A549 treated with AZD9567 at 1 μM for 4 hours (cell line): Measurements from ENCODE around the gene HES1. TPM values are rescaled to one million over a fixed set of nuclear protein-coding genes. Genes with fewer than 3 reads are reported as not detected.

ENCODE experiments used
- total RNA-seq: library from RNA; stranded (reverse); fragments of 200-300 nt; extraction: Qiagen RNA extraction; gene quantifications from 5 replicates; pipeline ENCODE4 v1.2.3, GENCODE V29; 2022; ENCODE audit not compliant: insufficient read depth

HES1 gene
- 11.7 to 15.4 TPM (median 14.4 TPM) in 5 replicates for total RNA-seq

GRCh38 chr3:194135806-194136518, at the start of gene HES1:
Gene HES1, plus strand, starts transcription at chr3:194136148. Its CDS starts 233 bp downstream, at chr3:194136381.

Other genes with a start within 250 kb of the HES1 start
- gene CPN2, start 215.2 kb downstream of the HES1 start, total RNA-seq, result not detected in 5 replicates
- 0.12 to 0.32 TPM (median 0.17 TPM) in 5 replicates for gene LRRC15, start 233.6 kb downstream of the HES1 start, total RNA-seq